NOMO-1 treated with dmso at 0.1 percent for 144 hours (cell line): ENCODE measurements around the gene KCNK3.

ENCODE experiments used
- DNase-seq: peaks from one replicate; lab custom pipeline; 2025; ENCODE audit not compliant: unreplicated experiment; lab: John Stamatoyannopoulos, UW

The KCNK3 gene

DNA sequence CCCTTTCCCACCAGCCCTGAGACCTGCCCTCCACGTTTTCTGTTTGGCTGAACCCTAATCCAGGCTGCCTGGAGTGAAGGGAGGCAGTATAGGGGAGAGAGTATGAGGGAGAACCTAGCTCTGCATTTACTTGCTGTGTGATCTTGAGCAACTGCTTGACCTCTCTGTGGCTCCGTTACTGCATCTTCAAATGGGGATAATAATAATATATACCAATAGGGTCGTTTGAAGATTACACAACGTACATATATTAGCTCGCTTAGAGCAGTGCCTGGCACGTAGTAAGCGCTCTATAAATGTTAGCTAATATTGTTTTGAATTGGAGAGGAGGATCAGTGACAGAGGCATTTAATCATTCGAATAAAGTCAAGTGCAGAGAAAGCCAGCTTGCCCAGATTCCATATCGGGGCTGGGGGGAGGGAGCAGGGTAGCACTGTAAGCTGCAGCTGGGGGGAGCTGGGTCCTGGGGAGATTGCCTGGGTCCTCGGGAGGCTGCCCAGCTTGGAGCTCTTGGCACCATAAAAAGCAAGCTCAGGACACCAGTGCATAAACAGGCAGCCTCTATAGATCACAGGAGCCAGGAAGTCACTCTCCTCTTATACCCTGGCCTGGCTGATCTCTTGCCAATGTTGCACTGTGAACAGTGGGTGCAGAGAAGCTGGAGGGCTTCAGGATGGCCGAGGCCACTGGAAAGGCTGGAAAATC lies 19.1 kb downstream of the KCNK3 start:
- DNase-seq, result no peak

DNA sequence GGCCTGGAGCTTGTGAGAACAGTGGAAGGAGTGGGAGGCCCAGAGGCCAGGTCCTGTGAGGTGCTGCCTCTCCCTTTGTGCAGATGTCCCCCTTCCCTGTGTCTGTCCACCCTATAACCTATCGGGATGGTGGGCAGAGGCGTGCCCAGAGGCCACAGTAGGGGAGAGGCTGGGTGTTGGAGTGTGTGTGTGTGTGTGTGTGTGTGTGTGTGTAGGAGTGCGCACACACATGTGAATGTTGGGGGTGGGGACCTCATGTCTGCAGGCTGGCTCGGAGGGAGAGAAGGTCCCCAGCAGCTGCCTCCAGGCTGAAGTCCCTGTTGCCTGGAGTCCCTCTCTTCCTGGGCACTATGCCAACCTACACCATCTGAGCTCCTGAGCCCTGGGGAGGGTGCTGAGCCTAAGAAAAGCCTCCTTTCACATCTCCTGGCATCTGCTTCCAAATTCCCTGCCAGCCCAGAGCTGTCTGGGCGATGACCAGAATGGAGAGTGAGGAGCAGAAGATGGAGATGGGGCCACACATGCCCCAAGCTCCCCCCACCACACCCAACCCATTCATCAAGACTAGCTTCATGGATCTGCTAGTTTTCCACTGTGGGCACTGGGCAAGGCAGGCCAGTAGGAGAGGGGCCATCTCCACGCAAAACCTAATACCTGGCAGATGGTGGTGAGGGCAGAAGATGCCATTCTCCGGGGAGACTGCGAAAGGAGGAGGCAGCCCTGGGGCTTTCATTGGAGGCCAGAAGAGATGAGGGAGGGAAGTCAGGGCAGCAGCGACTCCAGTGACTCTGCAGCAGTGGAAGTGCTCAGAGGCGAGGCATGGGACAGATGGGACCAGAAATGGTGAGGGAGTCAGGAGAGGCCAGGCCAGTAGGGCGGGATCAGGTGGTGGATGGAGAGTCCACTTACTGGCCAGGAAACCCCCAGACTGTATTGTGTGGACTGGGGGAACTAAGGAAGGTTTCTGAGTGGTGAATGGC lies 20.3 kb downstream of the KCNK3 start:
- DNase-seq, result no peak

DNA sequence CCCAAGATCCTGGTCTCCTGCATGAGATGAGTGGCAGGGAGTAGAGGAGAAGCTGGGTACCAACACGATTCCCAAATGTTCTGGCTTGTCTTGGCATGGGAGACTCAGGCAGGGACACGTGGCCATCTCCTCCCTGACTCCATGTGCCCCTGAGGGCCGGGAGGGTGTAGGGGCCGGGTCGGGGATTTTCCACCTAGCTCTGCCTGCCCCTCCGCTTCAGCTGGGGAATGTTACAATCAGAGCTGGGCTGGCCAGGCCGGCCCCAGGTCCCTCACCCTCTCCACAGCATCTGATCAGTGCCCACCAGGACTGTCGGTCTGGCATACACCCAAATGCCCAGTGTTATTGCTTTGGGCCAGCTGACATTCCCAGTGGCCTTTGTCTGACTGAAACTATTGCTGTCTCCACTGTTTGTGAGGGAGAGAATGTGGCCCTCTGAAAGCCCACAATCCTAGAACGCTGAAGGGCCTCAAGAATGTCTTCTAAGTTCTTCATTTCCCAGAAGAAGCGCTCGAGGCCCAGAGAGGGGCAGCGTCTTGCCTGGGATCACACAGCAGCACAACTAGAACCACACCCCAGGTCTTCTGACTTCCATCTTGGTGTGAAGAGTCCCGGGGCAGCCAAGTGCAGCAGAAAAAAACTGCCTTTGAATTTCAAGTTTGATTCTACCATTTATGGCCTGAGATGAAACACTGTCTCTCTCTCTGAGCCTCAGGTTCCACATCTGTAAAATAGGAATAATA lies 23.2 kb downstream of the KCNK3 start:
- DNase-seq, result no peak

DNA sequence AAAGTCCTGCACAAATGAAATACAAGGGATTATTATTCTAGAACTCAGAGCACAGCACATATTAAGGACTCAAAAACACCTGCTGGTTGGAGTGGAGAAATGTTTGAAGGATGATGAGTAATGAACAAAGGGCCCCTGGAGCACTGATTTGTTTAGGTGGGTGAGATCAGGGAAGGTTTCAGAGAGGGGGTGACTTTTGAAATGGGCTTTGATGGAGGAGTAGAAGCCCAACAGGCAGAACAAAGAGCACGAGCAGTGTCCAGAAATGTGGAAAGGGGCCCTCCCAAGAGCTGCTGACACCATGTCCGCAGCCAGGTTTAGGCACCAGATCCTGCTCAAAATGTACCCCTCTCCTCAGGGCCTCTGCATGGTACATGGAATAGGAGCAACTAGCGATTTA lies 23.8 kb downstream of the KCNK3 start:
- DNase-seq, result no peak

DNA sequence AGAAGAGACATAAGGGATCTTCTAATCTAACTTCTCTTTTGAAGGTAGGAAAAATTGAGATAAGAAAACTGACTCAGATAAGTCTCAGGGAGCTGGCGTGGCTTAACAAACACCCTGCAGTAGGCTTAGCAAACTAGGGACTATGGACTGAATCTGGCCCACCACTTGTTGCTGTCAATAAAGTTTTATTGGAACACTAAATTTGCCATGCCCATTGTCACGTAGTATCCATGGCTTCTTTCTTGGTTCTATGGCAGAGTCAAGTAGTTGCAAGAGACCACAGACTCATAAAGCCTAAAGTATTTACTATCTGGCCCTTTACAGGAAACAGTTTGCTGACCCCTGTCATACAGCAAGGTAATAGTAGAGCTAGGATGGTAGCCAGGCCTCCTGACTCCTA lies 24.2 kb downstream of the KCNK3 start:
- no peak for DNase-seq

DNA sequence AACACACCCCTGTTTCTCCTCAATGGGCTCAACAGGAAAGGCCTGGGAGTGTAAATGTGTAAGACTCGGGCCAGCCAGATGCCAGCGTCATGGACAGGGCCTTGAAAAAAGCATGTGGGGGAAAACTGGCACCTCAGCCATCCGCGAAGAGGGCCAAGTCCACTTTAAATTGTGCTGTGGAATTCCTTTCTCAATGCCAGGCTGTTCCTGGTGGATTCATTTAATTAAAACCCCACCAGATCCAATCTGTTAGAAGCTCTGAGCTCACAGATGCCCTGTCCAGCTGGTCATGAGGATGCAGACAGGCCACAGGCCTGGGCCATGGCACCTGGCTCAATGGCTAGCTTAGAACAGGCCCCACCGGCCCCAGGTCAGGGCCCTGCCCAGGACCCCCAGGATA lies 24.8 kb downstream of the KCNK3 start:
- DNase-seq, result no peak

DNA sequence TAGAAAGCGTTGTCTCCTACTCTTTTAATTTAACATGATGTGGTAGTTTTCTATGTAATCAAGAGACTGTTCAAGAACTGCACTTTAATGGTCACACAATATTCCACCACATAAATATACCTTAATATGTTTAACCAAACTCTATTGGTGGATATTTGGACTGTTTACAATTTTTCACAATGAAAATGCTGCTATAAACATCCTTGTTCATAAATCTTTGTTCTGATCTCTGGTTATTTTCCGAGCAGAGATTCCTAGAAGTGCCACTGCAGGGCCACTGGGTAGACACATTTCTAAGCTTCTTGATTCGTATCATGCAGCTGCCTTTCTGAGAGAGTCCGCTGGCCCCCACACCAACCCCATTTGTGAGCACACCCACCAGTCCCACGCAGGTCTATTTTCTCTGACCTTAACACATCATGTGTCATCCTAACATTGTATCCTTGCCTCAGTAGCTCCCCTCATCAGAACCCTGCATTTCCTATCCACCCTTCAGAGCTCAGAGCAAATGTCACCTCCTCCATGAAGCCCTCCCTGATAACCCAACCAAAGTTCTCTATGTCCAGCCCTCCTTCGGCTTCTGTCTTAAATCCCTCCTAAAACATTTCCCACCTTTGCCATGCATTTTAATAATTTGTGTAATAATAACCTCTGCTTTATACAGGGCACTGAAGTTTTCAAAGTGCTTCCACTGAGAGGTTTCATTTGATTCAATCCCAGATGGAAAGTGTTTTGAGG lies 26.6 kb downstream of the KCNK3 start:
- DNase-seq, result no peak

DNA sequence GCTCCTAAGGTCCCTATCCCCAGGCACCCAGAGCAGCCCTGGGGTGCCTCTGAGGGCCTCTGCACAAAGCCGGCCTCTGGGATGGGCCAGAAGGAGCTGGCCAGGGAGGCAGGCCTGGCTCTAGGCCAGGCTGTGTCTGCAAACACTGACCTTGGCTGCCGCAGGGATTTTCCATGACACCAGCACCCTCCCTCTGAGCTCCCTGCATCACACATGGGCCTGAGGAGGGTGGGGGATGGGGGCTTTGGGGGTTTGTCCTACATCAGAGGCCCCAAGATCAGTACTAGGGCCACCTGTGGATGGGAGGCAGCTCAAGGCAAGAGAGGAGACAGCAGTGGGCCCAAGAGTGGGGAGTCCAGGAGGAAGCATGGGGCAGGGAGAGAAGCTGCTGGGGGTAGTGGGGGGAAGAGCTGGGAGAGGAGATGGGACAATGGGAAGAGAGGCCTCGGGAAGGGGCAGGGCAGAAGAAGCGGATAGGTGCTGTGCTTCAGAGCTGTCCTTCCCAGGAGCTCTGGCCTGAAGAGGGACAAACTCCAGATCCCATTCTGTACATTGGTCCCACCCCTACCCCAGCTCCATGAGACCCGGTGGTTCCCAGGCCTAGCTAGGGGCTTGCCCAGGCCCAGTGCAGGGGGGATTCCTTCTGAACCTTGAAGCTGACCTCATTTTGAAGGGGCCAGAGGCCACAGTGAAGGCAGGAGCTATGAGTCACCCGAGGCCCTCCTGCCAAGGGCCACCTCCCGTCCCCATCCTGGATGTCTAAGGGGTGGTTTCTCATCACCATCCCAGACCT lies 28.0 kb downstream of the KCNK3 start:
- no peak for DNase-seq

DNA sequence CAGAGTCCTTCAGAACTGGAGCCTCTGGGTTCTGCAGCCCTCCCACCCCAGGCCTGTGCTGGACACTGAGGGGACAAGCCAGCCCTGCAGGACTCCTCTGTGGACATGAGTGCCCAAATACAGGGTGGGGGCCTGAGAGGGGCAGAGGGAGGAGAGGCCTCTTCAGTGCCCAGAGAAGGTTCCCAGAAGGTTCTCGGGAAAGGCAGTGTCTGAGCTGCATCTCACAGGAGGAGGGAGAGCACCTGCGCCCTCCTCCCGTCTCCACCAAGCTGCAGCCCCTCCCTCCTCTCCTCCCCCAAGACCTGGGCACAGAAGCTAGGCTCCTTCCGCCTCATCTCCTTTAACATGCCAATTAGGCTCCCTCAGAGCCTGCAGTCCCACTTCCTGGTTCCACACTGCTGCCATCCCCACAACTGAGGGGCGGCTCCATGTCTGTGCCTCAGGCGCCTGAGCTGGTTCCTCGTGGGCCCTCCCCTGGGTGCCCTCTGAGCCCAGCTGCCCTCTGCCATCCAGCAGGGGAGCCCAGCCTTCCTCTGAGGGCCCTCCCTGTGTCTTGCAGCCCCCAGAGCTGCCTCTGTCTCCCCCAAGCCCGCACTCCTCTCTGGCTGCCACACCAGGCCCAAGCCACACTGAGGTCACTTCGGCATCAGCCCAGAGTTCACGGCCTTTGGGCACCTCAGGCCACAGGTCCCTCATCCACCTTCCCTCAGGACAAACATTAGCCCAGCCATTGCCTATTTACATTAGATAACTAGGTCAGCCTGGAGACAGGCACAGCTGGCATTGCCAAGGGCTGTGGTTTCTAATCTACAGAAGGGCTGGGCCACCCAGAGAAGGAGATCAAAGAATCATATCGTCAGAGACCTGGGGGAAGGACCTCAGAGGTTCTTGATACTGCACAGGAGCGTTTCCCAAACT lies 28.9 kb downstream of the KCNK3 start:
- DNase-seq, result no peak

DNA sequence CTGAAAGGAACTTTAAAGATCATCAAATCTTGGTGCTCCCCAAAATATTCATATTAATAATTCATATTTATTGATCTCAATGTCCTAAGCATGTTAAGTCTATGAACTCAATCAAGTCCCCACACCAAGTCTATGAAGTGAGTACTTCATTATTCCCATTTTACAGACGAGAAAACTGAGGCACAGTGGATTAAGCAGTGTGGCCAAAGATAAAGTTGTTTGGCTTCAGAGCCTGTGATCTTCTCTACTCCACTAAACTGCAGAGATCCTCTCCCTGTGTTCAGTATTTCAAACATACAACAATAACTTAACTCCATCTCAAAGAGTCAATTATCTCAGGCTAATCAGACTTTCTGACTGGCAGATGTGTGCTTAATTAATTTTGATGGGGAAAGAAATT lies 29.8 kb downstream of the KCNK3 start:
- DNase-seq, result no peak

DNA sequence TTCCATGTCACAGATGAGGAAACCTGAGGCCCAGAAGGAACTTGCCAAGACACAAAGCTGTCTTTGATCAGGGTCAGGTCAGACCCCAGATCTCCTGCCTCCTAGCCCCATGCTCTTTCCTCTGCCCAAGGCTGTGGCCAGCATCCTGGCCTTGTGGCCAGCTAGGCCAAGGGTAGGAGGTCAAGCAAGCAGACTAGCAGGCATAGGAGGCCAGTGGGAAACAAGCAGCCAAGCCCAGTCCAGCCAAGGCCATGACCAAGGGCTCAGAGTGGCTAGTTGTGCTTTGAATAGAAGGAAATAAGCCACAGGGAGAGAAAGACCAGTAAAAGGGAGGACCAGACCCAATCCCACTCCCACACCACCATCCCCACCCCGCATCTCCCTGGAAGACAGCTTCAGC lies 30.4 kb downstream of the KCNK3 start:
- no peak for DNase-seq

DNA sequence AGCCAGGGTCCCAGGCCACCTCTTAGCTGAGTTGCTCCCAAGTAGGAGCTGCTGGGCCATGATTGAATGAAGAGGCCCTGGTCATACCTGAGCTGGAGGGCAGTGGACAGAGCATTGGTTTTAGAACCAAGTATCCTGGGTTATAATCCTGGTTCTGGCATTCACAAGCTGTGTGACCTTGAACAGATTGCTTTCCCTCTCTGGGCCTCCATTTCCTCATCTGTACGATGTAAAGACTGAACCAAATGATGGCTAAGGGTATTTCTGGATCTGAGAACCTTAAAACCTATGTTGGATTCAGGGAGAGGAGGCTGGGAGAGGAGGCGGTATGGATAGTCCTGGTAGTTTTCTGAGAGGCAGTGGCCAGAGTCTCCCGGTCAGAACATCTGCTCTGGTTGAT lies 31.0 kb downstream of the KCNK3 start:
- DNase-seq, result no peak

DNA sequence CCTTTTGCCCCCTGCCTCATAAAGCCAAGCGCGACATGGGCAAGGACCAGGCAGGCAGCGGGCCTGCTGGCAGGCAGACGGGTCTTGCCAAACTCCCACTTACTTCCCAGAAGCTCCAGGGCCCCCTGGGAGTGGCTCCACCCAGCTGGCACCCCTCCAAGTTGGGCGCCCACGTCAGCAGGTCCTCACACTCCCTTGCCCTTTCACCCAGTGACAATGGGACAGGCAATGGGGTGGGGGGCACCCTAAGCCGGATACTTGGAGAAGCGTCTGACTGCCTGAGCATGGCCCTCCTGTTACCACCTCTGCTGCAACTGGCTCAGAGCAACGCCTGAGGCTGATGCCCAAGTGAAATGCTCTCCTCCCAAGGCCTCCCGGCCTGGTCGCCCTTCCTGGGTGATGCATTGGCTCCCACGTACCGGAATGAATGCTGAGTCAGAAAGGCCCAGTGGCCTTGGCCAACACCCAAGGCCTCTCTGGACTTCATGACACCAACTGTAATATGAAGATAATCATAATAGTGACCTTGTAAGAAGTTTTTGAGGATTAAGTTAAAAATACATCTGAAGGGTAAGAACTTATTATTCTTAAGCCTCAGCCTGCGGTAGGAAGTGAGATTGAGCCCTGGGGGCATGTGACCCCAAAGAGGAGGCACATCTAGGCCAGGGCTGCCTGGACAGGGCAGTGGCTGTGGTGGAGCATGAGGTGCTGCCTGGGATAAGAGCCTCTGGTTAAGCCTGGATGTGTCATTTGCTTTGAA lies 31.6 kb downstream of the KCNK3 start:
- DNase-seq, result no peak

DNA sequence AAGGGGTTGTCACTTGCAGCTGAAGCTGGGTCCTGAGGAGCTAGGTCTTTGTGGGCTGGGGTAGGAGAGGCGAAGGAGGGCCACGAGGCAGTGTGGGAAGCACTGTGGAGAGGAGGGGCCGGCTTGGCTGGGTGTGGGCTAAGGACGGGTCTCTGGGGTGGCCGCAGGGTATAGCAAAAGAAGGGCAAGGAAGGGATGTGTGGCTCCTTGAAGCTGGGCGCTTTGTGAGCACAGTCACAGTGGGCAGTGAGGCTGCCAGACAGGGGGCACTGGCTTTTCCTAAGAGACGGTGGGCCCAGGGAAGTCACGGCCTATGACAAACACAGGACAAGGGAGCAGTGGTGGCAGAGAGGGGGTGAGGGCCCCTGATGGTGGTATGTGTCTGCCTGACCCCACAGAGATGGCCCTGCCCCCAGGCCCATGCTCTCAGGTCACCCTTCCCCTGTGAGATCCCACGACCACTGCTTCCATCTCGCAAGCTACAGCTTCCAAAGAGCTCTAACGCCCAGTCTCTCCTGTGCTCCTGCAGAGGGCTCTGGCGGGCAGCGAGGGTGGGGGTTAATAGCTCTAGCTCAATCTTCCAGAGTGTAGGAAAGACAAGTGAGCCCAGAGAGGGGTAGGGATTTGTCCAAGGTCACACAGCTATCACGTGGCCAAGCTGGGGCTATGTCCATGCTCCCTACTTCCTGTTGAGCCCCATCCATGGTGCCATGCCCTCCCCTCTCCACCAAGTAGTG lies 32.4 kb downstream of the KCNK3 start:
- no peak for DNase-seq

DNA sequence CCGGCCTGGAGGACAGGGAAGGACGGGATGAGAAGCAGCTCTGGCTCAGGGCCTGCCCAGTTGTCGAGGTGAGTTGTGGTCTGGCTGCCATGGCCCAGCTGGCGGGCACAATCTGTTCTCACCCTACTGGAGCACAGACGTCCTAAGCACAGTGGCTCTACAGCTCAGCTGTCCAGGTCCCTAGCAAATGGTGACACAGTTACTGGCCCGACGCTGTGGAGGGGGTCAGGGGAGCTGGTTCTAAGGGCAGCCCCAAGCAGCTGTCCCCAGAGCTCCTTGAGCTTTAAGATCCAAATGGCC lies 32.9 kb downstream of the KCNK3 start:
- no peak for DNase-seq

DNA sequence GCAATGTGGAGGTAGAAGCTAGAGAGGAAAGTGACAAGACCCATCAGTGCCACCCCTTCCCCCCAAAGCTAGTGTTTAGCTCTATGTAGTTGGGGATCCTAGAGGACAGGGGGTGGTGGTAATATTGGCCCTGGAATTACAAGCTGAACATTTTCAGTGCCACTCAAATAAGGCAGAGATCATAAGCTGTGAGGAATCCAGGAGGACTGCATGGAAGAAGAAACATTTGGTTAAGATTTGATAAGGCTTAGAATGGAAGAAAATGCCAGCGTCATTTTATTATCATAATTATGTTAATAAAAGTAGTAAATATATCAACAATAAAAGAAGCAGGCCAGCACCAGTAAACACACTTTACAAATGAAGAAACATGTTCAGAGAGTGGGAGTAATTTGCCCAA lies 33.7 kb downstream of the KCNK3 start:
- no peak for DNase-seq

DNA sequence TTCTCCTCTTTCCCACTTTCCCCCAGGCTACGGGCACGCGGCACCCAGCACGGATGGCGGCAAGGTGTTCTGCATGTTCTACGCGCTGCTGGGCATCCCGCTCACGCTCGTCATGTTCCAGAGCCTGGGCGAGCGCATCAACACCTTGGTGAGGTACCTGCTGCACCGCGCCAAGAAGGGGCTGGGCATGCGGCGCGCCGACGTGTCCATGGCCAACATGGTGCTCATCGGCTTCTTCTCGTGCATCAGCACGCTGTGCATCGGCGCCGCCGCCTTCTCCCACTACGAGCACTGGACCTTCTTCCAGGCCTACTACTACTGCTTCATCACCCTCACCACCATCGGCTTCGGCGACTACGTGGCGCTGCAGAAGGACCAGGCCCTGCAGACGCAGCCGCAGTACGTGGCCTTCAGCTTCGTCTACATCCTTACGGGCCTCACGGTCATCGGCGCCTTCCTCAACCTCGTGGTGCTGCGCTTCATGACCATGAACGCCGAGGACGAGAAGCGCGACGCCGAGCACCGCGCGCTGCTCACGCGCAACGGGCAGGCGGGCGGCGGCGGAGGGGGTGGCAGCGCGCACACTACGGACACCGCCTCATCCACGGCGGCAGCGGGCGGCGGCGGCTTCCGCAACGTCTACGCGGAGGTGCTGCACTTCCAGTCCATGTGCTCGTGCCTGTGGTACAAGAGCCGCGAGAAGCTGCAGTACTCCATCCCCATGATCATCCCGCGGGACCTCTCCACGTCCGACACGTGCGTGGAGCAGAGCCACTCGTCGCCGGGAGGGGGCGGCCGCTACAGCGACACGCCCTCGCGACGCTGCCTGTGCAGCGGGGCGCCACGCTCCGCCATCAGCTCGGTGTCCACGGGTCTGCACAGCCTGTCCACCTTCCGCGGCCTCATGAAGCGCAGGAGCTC lies 35.4 kb downstream of the KCNK3 start:
- DNase-seq, result no peak
